PC-9 (cell line): Measurements from ENCODE around the gene FUT2. TPM values are rescaled to one million over a fixed set of nuclear protein-coding genes. Genes with fewer than 3 reads are reported as not detected.
A peak's percentile ranks its signal among the peaks of the same experiment; 100 is the strongest.

Experiments
- BruUV-seq: library from RNA; stranded (reverse); fragments of 400-500 nt; replicated peaks from 2 replicates; lab custom pipeline; 2021; lab: Mats Ljungman, UMichigan
- CTCF ChIA-PET: fragments of 300-600 bp; sonication (Branson Sonifier 250); formaldehyde crosslinking; loops from one replicate; lab custom pipeline; 2022; ENCODE audit warnings: antibody characterized with exemption; lab: Charles Lee
- POLR2A ChIA-PET: fragments of 300-600 bp; sonication (Branson Sonifier 250); formaldehyde crosslinking; loops from one replicate; lab custom pipeline; 2022; ENCODE audit warnings: antibody characterized with exemption; ENCODE audit not compliant: unreplicated experiment; lab: Charles Lee
- DNase-seq, 2 experiments: peaks; one replicate each; pipeline versions ENCODE4 v3.0.0 to v3.0.0-alpha.2; 2015 to 2022; ENCODE audit warnings: mixed read lengths in 1 of 2
- H2AFZ ChIP-seq: fragments of 200-600 bp; sonication (generic); 2 replicates; pipeline ENCODE4 v1.8.1; 2017; ENCODE audit warnings: antibody characterized with exemption
- H3F3A ChIP-seq: fragments of 200-600 bp; sonication (generic); 2 replicates; pipeline ENCODE4 v1.8.1; 2017; ENCODE audit warnings: antibody characterized with exemption, mild to moderate bottlenecking, low read depth; ENCODE audit not compliant: insufficient read depth
- H3K27ac ChIP-seq: fragments of 200-600 bp; sonication (generic); 2 replicates; pipeline ENCODE4 v1.6.1; 2016; ENCODE audit warnings: mixed run types
- H3K27me3 ChIP-seq: fragments of 200-600 bp; sonication (generic); 2 replicates; pipeline ENCODE4 v1.6.1; 2016; ENCODE audit warnings: low read depth, mixed run types; ENCODE audit not compliant: insufficient read depth
- H3K36me3 ChIP-seq: fragments of 200-600 bp; sonication (generic); 2 replicates; pipeline ENCODE4 v1.6.1; 2016; ENCODE audit warnings: low read depth, mixed run types
- H3K4me1 ChIP-seq: fragments of 200-600 bp; sonication (generic); replicated peaks from 2 replicates; pipeline ENCODE4 v1.6.1; 2016; ENCODE audit warnings: mixed run types; ENCODE audit not compliant: insufficient read depth
- H3K4me2 ChIP-seq: fragments of 200-600 bp; sonication (generic); 2 replicates; pipeline ENCODE4 v1.6.1; 2017; ENCODE audit warnings: mixed run types
- H3K4me3 ChIP-seq: fragments of 200-600 bp; sonication (generic); 2 replicates; pipeline ENCODE4 v1.6.1; 2016; ENCODE audit warnings: mixed run types
- H3K79me2 ChIP-seq: fragments of 200-600 bp; sonication (generic); 2 replicates; pipeline ENCODE4 v1.6.1; 2017; ENCODE audit warnings: low read depth, mixed run types
- H3K9me2 ChIP-seq: fragments of 200-600 bp; sonication (generic); 2 replicates; pipeline ENCODE4 v1.8.1; 2017; ENCODE audit warnings: mild to moderate bottlenecking; ENCODE audit not compliant: insufficient read depth
- H3K9me3 ChIP-seq: fragments of 200-600 bp; sonication (generic); 2 replicates; pipeline ENCODE4 v1.8.1; 2016; ENCODE audit warnings: low read depth; ENCODE audit not compliant: insufficient read depth
- H4K20me1 ChIP-seq: fragments of 200-600 bp; sonication (generic); 2 replicates; pipeline ENCODE4 v1.8.1; 2017; ENCODE audit not compliant: insufficient read depth
- EZH2 ChIP-seq: fragments of 200-600 bp; sonication (generic); IDR thresholded peaks from 2 replicates; pipeline ENCODE4 v1.8.0; 2017; ENCODE audit warnings: antibody characterized with exemption, low read depth
- intact Hi-C: fragments of 100-400 bp; cut with micrococcal nuclease; formaldehyde crosslinking; loops from one replicate; pipeline ENCODE4 v1.10.0; 2022; ENCODE audit not compliant: unreplicated experiment
- total RNA-seq: library from RNA; stranded (reverse); gene quantifications from 2 replicates; pipeline ENCODE4 v1.2.3, GENCODE V29; 2021
- TF ChIP-seq, protein P1 (sequence below): fragments of 200-600 bp; sonication (generic); conservative IDR thresholded peaks from 2 replicates; pipeline ENCODE4 v1.6.1; 2017; ENCODE audit warnings: mixed run types, antibody characterized with exemption, mild to moderate bottlenecking, moderate library complexity

Gene FUT2
- total RNA-seq, 1 experiment from 2014 or later = 8.7 TPM

DNA sequence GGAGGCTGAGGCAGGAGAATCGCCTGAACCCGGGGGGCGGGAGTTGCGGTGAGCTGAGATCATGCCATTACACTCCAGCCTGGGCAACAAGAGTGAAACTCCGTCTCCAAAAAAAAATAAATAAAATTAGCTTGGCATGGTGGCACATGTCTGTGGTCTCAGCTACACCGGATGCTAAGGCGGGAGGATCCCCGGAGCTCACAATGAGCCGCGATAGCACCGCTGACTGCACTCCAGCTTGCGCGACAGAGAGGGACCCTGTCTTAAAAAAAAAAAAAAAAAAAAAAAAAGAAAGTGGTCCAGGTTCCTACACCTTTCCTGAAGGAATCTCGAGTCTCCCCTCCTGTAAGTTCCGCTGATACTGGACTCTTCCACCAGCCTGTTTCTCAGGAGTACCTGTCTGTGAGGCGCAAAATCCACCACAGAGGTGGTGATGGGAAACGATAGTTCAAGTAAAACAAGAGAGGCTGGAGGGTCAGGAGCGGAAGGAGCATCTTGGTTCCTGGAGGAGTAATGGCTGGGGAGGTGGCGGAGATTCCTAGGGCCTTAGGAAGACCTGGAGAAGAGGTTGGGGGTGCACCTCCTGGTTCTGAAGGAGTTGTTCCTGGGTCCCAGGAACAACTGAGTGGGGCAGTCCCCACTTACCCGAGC is 56.2 kb downstream of the FUT2 start:
- H3K9me2 ChIP-seq = no peaks in the 10 kb centered on the region
- H3K79me2 ChIP-seq = peaks cover 31% of the 10 kb centered on the region
- H3K4me2 ChIP-seq = peak overlapping the region; percentile 89
- H3K36me3 ChIP-seq = 0 out of 2 replicates have a peak, but pooled peaks cover 10% of the 10 kb centered on the region
- peak overlapping the region; percentile 78 for H3K4me3 ChIP-seq
- TF ChIP-seq, protein P1, sequence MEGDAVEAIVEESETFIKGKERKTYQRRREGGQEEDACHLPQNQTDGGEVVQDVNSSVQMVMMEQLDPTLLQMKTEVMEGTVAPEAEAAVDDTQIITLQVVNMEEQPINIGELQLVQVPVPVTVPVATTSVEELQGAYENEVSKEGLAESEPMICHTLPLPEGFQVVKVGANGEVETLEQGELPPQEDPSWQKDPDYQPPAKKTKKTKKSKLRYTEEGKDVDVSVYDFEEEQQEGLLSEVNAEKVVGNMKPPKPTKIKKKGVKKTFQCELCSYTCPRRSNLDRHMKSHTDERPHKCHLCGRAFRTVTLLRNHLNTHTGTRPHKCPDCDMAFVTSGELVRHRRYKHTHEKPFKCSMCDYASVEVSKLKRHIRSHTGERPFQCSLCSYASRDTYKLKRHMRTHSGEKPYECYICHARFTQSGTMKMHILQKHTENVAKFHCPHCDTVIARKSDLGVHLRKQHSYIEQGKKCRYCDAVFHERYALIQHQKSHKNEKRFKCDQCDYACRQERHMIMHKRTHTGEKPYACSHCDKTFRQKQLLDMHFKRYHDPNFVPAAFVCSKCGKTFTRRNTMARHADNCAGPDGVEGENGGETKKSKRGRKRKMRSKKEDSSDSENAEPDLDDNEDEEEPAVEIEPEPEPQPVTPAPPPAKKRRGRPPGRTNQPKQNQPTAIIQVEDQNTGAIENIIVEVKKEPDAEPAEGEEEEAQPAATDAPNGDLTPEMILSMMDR = no peak
- no peak for TF ChIP-seq EZH2
- peaks cover 41% of the 10 kb centered on the region for H3K4me1 ChIP-seq
- peak overlapping the region; percentile 76 for H2AFZ ChIP-seq
- no peaks in the 10 kb centered on the region for H3K9me3 ChIP-seq
- H3K27me3 ChIP-seq = no peaks in the 10 kb centered on the region
- H4K20me1 ChIP-seq = no peaks in the 10 kb centered on the region; the same call in 1 of the 2 replicates
- BruUV-seq = TSS peak; percentile 65
- CTCF ChIA-PET = interaction anchor here (0.5 to 0.6 kb wide), 2 partner anchors 20 to 98 kb away, joined by 5 read pairs; no protein-coding TSS in a partner anchor
- peak overlapping the region; percentile 57 for H3K27ac ChIP-seq
- H3F3A ChIP-seq = peaks cover 7% of the 10 kb centered on the region; the same call in 1 of the 2 replicates
- POLR2A ChIA-PET = interaction anchor here (0.6 kb wide), 1 partner anchor 44 kb away, joined by 3 read pairs; no protein-coding TSS in a partner anchor
- intact Hi-C loops = loop anchor here (1.0 to 5.0 kb wide), 3 partner anchors 13 to 105 kb away; partner anchors contain the start of gene CA11
- no peak for DNase-seq

DNA sequence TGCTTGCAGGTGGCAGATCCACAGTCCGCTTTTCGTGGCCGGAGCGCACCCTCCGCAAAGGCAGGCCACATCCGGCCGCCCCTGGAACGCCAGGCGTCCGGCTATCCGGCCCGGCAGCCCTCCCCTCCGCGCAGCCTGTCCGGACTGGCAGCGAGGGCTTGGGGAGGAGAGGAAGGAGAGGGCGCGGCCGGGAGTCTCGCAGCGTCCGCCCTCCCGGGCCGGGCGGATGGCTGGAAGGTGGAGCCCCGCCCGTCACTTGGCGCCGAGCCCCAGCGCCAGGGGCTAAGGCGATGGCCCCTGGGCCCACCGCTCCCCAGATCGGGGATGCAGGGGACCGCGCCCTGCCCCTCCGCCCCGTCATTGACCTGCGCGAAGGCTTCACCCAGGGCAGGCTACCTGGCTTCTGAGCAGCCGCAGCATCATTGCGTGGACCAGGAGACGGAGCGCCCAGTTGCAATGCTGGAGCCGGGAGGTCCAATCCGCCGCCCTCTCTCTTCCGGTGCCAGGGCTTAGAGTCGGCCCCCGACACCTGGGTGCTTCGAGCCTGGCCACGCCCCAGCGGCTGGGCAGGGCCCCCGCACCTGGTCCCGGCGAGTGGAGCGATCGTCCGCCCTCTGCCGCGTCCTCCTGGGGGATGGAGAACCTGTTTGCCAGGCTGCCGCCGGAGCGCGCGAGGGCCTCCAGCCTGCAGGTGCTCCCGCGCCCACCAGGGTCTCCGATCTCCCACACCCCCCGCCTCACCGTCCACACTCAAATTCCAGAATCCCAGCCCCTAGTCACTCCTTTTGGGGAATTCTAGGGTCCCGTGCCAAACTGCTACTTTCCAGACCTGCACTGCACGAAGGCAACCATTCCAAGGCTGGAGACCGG is 57.0 kb downstream of the FUT2 start, which contains the start of gene FUT1:
FUT1 (minus strand) TSS at position 146 of the 870 bp plus-strand sequence. CDS start 1,360 bp downstream, outside the sequence.
- POLR2A ChIA-PET = interaction anchor here (0.6 kb wide), 1 partner anchor 43 kb away, joined by 3 read pairs; no protein-coding TSS in a partner anchor
- intact Hi-C loops = loop anchor here (1.0 to 5.0 kb wide), 3 partner anchors 14 to 105 kb away; partner anchors contain the start of gene CA11
- CTCF ChIA-PET = no interaction called here
- H3K79me2 ChIP-seq = peaks cover 31% of the 10 kb centered on the region
- peaks cover 41% of the 10 kb centered on the region for H3K4me1 ChIP-seq
- peak within 1 kb of the TSS; percentile 66 for H3K27ac ChIP-seq
- TF ChIP-seq, protein P1 = peak; percentile 66
- no peak for TF ChIP-seq EZH2
- H3K4me3 ChIP-seq = peak within 1 kb of the TSS; percentile 78
- peak; percentile 95 to 98 for DNase-seq
- peak within 1 kb of the TSS; percentile 76 for H2AFZ ChIP-seq
- BruUV-seq = TSS peak; percentile 96
- no peaks in the 10 kb centered on the region for H3K9me3 ChIP-seq
- H3K4me2 ChIP-seq = peak within 1 kb of the TSS; percentile 89
- H3K36me3 ChIP-seq = 0 out of 2 replicates have a peak, but pooled peaks cover 10% of the 10 kb centered on the region
- no peaks in the 10 kb centered on the region for H3K27me3 ChIP-seq
- no peaks in the 10 kb centered on the region for H3K9me2 ChIP-seq
- no peaks in the 10 kb centered on the region; the same call in 1 of the 2 replicates for H4K20me1 ChIP-seq
- peaks cover 7% of the 10 kb centered on the region; the same call in 1 of the 2 replicates for H3F3A ChIP-seq
